AG20443 (cell line): ENCODE results near the gene CDK18.
A peak's percentile ranks its signal among the peaks of the same experiment; 100 is the strongest.
"Not testable (repeated sequence)": the region's sequence is repeated elsewhere in the genome, so short reads cannot be mapped to it uniquely, and the experiment has no call there.

ENCODE experiments used
- DNase-seq: peaks from one replicate; pipeline ENCODE4 v3.0.0; 2012; ENCODE audit warnings: low spot score, mixed read lengths

The CDK18 gene

GRCh38 chr1:205481218-205481617 is 23.3 kb upstream of the CDK18 start:
- DNase-seq, result no peak

DNA sequence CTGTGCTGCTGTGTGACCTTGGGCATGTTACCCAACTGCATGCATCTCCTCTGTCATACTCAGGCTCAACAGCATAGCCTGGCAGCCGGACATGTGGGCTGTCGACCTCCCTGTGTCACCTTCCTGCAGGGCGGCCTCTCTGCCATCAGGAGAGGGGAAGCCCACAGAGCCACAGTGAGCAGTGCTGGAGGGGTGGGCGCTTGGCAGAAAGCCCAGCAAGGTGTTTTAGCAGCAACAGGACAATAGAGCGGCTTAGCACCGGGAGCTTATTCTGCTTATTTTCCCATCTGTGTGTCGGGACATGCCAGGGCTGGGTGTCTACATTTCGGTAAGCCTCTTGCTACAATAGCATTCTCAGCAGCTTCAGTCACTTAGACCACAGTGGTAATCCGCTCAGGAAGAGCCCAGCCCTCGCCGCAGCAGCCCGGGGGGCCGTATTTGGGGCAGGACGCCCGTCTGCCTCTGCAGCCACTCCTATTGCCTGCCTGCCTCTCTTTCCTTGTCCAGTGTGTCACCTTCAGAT is 22.8 kb upstream of the CDK18 start:
- DNase-seq, result peak; percentile 47

DNA sequence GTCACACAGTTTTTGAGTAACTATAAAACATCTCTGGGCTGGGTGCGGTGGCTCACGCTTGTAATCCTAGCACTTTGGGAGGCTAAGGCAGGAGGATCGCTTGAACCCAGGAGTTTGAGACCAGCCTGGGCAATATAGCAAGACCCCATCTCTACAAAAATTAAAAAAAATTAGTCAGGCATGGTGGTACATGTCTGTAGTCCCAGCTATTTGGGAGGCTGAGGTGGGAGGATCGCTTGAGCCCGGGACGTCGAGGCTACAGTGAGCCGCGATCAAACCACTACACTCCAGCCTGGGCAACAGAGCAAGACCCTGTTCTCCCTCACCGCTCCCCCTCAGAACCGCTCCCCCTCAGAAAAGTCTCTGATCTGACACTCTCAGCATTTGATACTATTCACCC is 21.9 kb upstream of the CDK18 start:
- not testable (repeated sequence) for DNase-seq

DNA sequence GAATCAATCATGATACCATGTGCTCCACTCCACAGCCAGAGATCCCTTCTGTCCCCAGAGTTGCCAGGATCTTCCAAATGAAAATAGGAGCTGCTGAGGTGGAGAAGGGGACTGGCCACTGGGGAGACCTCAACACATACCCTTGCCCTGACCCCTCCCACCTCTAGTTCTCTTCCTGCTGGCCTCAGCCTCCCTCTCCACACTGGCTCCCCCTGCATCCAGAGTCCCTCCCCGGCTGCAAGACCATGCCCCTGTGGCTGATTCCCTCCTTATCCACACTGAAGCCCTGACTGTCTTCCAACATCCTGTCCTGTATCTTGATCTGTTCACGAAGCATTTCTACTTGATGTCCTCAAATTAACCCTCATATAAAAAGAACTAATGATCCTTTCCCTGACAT is 21.1 kb upstream of the CDK18 start:
- no peak for DNase-seq

DNA sequence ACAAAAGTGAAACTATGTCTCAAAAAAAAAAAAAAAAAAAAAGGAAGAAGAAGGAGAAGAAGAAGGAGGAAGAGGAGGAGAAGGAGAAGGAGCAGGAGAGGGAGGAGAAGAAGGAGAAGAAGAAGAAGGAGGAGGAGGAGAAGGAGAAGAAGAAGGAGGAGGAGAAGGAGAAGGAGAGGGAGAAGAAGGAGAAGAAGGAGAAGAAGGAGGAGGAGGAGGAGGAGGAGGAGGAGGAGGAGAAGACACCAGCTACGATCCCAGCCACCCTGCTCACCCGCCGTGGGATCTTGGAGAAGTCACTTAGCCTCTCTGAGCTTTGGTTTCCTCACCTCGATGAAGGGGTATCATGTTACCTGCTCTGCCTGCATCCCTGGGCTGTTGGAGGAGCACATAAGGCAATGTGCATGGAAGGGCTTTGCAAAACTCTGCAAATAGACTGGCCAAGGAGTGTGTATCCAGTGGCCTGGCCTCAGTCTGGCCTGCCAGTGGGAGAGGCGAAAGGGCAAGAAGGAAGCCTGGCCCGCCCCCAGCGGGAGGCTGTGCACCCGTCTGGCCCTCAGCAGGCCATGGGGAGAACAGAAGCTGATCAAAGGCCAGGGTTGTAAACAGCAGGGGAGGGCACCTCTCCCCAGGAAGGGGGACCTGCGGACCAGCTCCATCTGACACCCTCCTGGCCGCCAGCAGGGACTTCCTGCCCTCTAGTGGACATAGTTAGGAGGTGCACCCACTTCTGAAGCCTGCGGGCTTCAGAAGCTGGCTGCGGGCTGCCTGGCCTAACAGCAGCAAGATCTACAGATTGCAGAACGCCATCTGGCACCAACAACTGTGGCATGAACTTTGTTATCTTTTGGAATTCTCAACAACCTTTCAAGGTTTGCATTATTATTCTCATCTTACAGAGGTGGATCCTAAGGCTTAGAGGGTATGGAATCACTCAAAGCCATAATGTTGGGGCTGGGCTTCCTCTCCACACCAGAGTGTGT is 19.2 kb upstream of the CDK18 start:
- peak; percentile 92 for DNase-seq

DNA sequence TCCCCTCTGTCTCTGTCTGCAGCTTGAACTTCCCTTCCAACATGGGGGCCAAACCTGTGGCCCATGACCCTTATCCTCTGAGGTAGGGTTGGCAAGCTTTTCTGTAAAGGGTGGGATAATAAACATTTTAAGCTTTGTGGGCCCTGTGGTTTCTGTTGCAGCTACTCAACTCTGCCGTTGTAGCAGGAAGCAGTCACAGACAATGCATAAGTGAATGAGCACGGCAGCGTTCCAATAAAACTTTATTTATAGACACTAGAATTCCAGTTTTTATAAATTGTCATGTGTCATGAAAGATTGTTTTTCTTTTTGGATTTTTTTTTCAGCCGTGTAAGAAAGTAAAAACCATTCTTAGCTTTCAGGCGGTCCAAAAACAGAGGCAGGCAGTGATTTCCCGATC is 18.2 kb upstream of the CDK18 start:
- DNase-seq, result no peak

DNA sequence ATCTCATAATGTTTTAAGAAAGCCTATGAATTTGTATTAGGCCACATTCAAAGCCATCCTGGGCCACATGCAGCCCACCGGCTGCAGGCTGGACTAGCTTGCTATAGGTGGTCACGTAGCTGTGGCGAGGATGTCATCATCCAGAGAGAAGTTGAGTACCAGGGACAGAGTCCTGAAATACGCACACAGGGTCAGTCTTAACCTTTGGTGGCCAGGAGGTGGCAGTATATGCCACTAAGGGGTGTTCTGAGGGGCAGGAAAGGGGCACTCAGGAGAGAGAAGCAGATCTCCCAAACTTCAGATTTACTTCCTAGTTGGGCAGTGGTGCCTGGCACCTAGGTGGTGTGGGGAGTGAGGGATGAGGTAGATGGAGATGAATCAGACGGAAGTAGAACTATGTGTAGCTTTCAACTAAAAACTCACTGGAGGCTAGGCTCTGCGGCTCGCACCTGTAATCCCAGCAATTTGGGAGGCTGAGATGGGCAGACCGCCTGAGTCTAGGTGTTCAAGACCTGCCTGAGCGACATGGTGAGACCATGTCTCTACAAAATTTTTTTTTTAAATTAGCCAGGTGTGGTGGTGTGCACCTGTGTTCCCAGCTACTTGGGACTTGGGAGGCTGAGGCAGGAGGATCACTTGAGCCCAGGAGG is 16.3 kb upstream of the CDK18 start:
- peak; percentile 87 for DNase-seq

DNA sequence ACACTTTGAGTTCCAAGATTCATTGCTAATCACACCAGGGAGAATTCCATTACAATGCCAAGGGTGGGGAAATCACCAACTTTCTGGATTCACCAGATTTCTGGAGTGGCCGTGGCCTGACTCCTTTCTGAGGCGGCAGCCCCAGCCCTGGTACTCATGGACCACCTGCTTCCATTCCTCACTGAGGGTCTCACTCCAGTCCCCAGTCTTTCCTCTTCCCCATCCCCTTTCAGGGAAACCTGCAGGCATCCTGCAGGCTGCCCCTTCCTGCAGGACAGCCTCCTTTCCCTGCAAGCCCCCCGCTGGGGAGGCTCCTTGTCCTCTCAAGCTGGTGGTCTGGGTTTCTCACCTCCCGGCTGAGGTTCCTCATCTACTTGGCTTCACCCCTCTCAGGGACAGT is 12.7 kb upstream of the CDK18 start:
- no peak for DNase-seq

- no peak for DNase-seq
Measured at GRCh38 chr1:205492201-205492667, 12.2 kb upstream of the CDK18 start.

- no peak for DNase-seq
Measured at GRCh38 chr1:205492774-205493173, 11.7 kb upstream of the CDK18 start.

DNA sequence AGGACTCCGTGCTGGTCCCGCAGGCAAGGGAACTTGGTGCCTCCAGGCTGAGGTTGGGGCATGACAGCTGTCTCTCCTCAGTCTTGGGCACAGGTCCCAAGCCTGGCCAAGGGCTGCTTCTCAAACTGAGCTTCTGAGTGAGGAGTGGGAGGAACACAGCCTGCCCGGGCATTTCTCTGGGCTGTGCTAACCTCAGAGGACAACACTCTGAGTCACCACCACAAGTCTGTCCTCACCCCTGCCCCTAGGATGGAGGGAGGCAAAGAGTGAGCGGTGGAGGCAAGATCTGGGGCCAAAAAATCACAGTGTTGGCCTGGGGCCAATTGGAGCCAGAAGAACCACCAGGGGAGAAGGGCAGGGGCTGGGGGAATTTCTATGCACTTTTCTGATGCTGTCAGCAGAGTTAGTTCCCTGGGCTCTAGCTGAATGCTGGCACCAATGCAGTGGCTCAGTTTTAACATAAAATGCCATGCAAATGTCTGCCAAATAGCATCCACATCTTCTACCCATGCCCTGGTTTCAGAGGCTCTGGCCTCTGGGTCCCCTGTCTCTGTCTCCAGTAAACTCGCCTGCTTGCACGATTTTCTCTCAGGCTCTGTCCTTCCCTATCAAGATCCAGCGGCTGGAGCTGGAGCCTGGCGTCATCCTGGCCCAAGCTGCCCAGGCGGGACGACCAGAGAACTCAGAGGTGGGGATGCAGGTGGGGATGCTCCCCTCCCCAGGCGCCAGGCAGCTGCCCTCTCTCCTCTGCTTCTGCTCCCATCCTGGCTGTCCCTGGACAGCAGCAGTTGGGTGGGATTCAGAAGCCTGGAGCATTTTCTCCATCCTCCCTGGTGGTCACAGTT is 11.0 kb upstream of the CDK18 start:
- peak; percentile 89 for DNase-seq

DNA sequence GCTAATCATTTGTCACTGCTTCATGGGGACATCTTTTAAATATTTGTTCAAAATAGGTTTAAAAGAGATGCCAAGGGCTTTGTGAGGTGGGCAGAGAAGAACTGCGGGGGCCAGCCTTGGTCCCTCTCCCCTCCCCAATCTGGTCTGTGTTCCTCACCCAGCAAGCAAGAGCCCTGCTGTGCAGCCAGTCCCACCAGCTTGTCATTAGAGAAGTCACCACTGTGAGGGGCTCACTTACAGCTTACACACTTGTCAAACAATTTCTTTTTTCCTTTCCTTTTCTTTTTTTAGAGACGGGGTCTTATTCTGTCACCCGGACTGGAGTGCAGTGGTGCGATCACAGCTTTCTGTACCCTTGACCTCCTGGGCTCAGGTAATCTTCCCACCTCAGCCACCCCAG is 10.4 kb upstream of the CDK18 start:
- DNase-seq, result no peak

DNA sequence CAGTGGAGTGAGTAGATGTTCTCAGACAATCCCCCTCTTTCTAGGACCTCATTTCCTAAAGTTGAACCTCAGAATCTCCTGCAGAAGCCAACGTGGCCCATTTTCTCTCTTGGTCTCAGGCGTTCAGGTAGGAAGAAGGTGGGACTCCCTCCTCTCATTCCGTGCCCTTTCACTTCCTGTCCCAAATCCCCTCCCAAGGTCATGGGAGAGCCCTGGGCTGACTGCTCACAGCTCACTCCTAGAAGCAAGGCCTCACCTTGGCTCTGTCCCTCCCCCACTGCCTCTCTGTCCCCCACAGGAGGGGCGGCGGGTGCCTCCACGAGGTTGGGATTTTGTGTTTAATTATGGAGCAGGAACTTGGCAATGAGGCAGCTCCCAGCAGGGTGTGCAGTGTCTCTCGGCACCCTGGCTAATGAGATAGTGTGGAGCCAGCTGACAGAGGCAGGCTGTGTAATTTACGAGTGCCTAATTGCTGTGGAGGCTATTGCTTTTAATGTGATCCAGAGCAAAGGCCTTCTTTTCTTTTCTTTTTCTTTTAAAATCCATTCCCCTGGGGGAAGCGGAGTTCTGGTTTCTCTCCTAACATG is 9.1 kb upstream of the CDK18 start:
- DNase-seq, result no peak

DNA sequence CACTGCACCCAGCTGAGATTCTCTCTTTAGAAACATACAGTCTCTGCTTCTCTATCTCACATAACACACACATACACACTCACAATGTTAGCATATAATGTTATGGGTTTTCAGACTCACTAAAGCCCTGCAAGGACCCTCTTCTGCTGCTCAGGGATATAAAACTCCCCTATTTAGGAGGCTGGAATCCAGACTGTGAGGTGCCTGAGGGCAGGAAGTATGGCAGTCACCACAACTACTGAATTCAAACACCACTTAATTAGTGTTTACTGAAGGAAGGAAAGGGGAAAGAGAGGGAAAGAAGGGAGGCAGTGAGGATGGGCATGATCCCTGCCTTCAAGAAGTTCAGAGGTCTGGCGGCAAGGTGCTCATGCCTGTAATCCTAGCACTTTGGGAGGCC is 7.8 kb upstream of the CDK18 start:
- DNase-seq, result no peak

DNA sequence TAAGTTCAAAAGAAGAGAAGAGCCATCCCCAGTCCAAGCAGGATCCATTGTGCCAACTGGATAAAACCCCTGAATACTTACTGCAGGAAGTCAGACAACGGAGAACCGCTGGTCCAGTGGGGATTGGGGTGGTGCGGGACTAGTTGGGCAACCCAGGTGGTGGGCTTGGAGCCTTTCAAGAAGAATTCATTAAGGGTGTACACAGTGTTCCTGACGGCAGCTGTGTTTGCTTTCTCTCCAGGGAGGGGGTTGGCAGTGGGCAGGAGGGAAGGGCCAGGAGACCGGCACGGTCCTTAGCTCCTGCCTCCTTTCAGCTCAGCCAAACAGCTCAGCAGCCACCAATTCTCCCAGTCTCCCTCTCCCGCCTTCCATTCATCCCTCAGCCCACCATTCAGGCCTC is 7.1 kb upstream of the CDK18 start:
- no peak for DNase-seq

DNA sequence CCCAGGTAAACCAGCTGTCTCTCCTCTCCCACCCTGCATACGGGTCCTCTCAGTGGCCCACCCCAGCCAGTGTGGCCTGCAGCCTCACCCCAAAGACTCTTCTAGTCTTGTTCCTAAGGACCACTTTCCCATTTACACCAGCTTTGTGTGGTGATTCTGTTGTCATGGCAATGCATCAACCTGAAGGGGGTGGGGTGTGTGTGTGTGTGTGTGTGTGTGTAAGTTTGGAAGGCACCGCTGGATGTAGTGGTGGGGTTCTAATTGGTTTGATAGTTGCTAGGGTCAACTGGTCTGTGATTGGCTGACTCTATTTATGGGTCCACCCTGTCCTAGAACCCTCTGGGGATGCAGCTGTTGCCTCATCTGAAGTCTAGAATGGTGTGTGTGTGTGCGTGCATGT is 4.7 kb upstream of the CDK18 start:
- no peak for DNase-seq

GRCh38 chr1:205500240-205501233 is 3.9 kb upstream of the CDK18 start:
- DNase-seq, result no peak

GRCh38 chr1:205502111-205502810 is 2.2 kb upstream of the CDK18 start:
- no peak for DNase-seq

DNA sequence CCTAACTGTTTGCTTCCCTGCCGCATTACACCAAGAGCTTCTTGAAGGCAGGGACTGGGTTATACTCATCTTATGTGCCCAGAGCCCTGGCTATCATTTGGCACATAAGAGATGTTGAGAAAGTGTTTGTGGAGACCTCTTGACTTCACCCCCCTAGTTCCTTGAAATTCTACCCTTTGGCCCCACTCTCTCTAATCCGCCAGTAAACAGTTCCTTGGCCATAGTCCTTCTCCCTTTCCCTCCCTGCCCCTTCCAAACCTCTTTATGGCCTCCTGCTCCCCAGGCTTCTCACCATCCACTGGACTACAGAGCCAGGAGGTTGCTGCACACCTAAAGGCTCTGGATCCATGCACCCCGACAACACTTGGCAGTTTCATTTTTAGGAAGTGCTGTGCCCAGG is 1.5 kb upstream of the CDK18 start:
- DNase-seq, result no peak
